ENCODE data around the gene HABP2. TPM values are rescaled to one million over a fixed set of nuclear protein-coding genes. Genes with fewer than 3 reads are reported as not detected.

The HABP2 gene
- total and polyA plus RNA-seq, 2 of the 4 experiments (the other 2 are of a cell fraction) = not detected

DNA sequence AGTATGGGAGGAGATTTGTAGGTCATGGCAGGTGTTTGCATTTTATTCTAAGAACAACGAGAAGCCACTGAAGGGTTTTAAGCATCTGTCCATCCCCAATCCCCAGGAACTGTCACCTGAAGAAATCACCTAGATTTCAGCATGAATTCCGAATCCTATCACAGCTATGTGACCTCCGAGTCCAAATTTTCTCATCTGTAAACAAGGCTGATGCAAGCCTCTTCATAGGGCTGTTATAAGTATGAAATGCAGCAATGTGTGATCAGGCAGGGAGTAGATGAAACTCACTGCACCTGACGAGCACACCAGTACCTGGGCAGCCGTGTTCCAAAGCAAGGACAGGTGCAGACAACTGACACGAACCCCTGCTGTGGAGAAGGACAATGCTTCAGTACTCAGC is 14.0 kb downstream of the HABP2 start:
- no peak for ATAC-seq (ENCODE audit: low read depth)
- H2AK5ac ChIP-seq (ENCODE audit: low read depth, low read length) = no peak overlapping the region
- no peaks in the 10 kb centered on the region for H3K9me1 ChIP-seq (ENCODE audit: insufficient read depth, low read length)
- H3K14ac ChIP-seq (replicated peaks; ENCODE audit: low read depth, low read length) = no peak overlapping the region
- H3K23ac ChIP-seq (ENCODE audit: low read depth, low read length) = no peak overlapping the region
- H2BK5ac ChIP-seq (ENCODE audit: low read depth, low read length, poor library complexity, severe bottlenecking) = no peak overlapping the region
- H3K4me1 ChIP-seq (ENCODE audit: control insufficient read depth, insufficient read depth, low read length) = no peaks in the 10 kb centered on the region
- no peak overlapping the region for H4K5ac ChIP-seq (ENCODE audit: low read depth, low read length)
- H3K56ac ChIP-seq (ENCODE audit: extremely low read depth, insufficient read depth, low read length) = no peak overlapping the region
- no peaks in the 10 kb centered on the region for H3K27me3 ChIP-seq (ENCODE audit: control insufficient read depth, insufficient read depth, low read length)
- dilution Hi-C loops (cut with HindIII; ENCODE audit: low sequenced_read_pairs, unreplicated experiment) (no loop called here), in situ Hi-C loops (cut with MboI; ENCODE audit: low sequenced_read_pairs) (no loop called here), intact Hi-C loops (cut with micrococcal nuclease) (no loop called here)
- no peak for DNase-seq
- H4K8ac ChIP-seq (ENCODE audit: low read depth in 2 of 2, low read length in 2 of 2) = no peak overlapping the region
- H2BK15ac ChIP-seq (ENCODE audit: low read depth, low read length) = no peak overlapping the region
- no peak overlapping the region for H2BK20ac ChIP-seq (ENCODE audit: low read depth, low read length)
- no peaks in the 10 kb centered on the region for H4K20me1 ChIP-seq (ENCODE audit: insufficient read depth, low read length)
- TF ChIP-seq CEBPB (IDR thresholded peaks at IDR 0.05; ENCODE audit: low read depth, low read length) (no peak), MAZ (IDR thresholded peaks at IDR 0.05; ENCODE audit: borderline replicate concordance, low read depth, low read length) (no peak), CHD1 (IDR thresholded peaks at IDR 0.05; ENCODE audit: low read depth, low read length) (no peak), MXI1 (IDR thresholded peaks at IDR 0.05; ENCODE audit: borderline replicate concordance, low read depth, low read length) (no peak), NFE2L2 (IDR thresholded peaks at IDR 0.05; ENCODE audit: low read depth, low read length) (no peak), RCOR1 (IDR thresholded peaks at IDR 0.05; ENCODE audit: insufficient replicate concordance, low read length) (no peak), BHLHE40 (IDR thresholded peaks at IDR 0.05; ENCODE audit: low read depth, low read length) (no peak), MAFK (IDR thresholded peaks at IDR 0.05; ENCODE audit: low read depth, low read length) (no peak), RFX5 (IDR thresholded peaks at IDR 0.05; ENCODE audit: low read depth, low read length) (no peak), FOS (IDR thresholded peaks at IDR 0.05; ENCODE audit: low read depth, low read length) (no peak), SMC3 (IDR thresholded peaks at IDR 0.05; ENCODE audit: low read depth, low read length) (no peak), POLR2A (IDR thresholded peaks at IDR 0.05; ENCODE audit: low read depth, low read length) (no peak), RAD21 (IDR thresholded peaks at IDR 0.05; ENCODE audit: low read length) (no peak)
- TF ChIP-seq, protein P1, sequence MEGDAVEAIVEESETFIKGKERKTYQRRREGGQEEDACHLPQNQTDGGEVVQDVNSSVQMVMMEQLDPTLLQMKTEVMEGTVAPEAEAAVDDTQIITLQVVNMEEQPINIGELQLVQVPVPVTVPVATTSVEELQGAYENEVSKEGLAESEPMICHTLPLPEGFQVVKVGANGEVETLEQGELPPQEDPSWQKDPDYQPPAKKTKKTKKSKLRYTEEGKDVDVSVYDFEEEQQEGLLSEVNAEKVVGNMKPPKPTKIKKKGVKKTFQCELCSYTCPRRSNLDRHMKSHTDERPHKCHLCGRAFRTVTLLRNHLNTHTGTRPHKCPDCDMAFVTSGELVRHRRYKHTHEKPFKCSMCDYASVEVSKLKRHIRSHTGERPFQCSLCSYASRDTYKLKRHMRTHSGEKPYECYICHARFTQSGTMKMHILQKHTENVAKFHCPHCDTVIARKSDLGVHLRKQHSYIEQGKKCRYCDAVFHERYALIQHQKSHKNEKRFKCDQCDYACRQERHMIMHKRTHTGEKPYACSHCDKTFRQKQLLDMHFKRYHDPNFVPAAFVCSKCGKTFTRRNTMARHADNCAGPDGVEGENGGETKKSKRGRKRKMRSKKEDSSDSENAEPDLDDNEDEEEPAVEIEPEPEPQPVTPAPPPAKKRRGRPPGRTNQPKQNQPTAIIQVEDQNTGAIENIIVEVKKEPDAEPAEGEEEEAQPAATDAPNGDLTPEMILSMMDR (conservative IDR thresholded peaks at IDR 0.05; ENCODE audit: low read depth, low read length) = no peak
- TF ChIP-seq, protein P2, sequence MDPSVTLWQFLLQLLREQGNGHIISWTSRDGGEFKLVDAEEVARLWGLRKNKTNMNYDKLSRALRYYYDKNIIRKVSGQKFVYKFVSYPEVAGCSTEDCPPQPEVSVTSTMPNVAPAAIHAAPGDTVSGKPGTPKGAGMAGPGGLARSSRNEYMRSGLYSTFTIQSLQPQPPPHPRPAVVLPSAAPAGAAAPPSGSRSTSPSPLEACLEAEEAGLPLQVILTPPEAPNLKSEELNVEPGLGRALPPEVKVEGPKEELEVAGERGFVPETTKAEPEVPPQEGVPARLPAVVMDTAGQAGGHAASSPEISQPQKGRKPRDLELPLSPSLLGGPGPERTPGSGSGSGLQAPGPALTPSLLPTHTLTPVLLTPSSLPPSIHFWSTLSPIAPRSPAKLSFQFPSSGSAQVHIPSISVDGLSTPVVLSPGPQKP (IDR thresholded peaks at IDR 0.05; ENCODE audit: borderline replicate concordance, low read depth, low read length) = no peak
- TF ChIP-seq, protein P3, sequence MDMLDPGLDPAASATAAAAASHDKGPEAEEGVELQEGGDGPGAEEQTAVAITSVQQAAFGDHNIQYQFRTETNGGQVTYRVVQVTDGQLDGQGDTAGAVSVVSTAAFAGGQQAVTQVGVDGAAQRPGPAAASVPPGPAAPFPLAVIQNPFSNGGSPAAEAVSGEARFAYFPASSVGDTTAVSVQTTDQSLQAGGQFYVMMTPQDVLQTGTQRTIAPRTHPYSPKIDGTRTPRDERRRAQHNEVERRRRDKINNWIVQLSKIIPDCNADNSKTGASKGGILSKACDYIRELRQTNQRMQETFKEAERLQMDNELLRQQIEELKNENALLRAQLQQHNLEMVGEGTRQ (IDR thresholded peaks at IDR 0.05; ENCODE audit: low read depth, low read length) = no peak
- H3K79me1 ChIP-seq (ENCODE audit: low read depth in 1 of 2, low read length in 2 of 2) = no peaks in the 10 kb centered on the region
- no peak overlapping the region for H2AK9ac ChIP-seq (replicated peaks; ENCODE audit: low read depth, low read length, poor library complexity)
- H2AFZ ChIP-seq (replicated peaks; ENCODE audit: low read length, poor library complexity) = no peak overlapping the region
- CTCF ChIA-PET = no interaction called here
- H3K4ac ChIP-seq (ENCODE audit: low read depth, low read length) = no peak overlapping the region
- no CpG with 5 or more reads among the region's 6 CpGs for WGBS, 2 experiments (ENCODE audit: extremely low coverage in 2 of 2, insufficient read length in 1 of 2)
- no TSS peak for BruUV-seq (replicated peaks)
- no peaks in the 10 kb centered on the region for H3K36me3 ChIP-seq (ENCODE audit: control insufficient read depth, insufficient read depth, low read length)
- H3K18ac ChIP-seq (ENCODE audit: low read depth, low read length) = no peak overlapping the region
- no peak overlapping the region for H2BK120ac ChIP-seq (ENCODE audit: low read depth, low read length)
- no peak overlapping the region for H3K4me3 ChIP-seq (ENCODE audit: insufficient read depth, low read depth, low read length)
- no peak overlapping the region for H3K4me2 ChIP-seq (ENCODE audit: low read depth, low read length)
- no peak overlapping the region for H3K27ac ChIP-seq (ENCODE audit: insufficient read depth, low read length)
- no peaks in the 10 kb centered on the region for H3K9me3 ChIP-seq (ENCODE audit: control insufficient read depth, insufficient read depth, low read length)
- no peak overlapping the region for H4K91ac ChIP-seq (ENCODE audit: insufficient read depth, low read depth, low read length)
- no peak overlapping the region for H3K9ac ChIP-seq (ENCODE audit: low read depth, low read length)
- POLR2A ChIA-PET (ENCODE audit: unreplicated experiment) = no interaction called here

All from IMR-90 (cell line).